SJSA1 (cell line): ENCODE measurements around the gene OR52E4. TPM values are rescaled to one million over a fixed set of nuclear protein-coding genes. Genes with fewer than 3 reads are reported as not detected.

ENCODE experiments used
- total RNA-seq: library from RNA; depleted of rRNA; stranded (reverse); fragments of >200 nt; shearing (Covaris generic); gene quantifications from 2 replicates; pipeline ENCODE4 v1.2.3, GENCODE V29; 2014; rRNA removed

OR52E4 gene
- total RNA-seq, 1 experiment from 2014 or later, result not detected

Other genes starting within 250 kb of the OR52E4 start
- 37.2 and 51.1 TPM in 2 replicates for gene TRIM5, start 195.6 kb upstream of the OR52E4 start, total RNA-seq
- gene TRIM22, start 190.8 kb upstream of the OR52E4 start, total RNA-seq, result 125 and 142 TPM in 2 replicates
- gene OR56B1, start 144.2 kb upstream of the OR52E4 start, total RNA-seq, result not detected in 2 replicates
- gene OR52N4, start 126.4 kb upstream of the OR52E4 start, total RNA-seq, result not detected in 2 replicates
- gene OR52N5, start 97.3 kb upstream of the OR52E4 start, total RNA-seq, result not detected in 2 replicates
- not detected in 2 replicates for gene OR52N1, start 89.4 kb upstream of the OR52E4 start, total RNA-seq
- gene OR52N2, start 71.7 kb upstream of the OR52E4 start, total RNA-seq, result not detected in 2 replicates
- gene OR52E6, start 38.7 kb upstream of the OR52E4 start, total RNA-seq, result not detected in 2 replicates
- not detected in 2 replicates for gene OR52E8, start 22.9 kb upstream of the OR52E4 start, total RNA-seq
- gene OR52E5, start 12.6 kb downstream of the OR52E4 start, total RNA-seq, result not detected in 2 replicates
- not detected in 2 replicates for gene OR56A3, start 61.6 kb downstream of the OR52E4 start, total RNA-seq
- not detected in 2 replicates for gene OR56A5, start 87.9 kb downstream of the OR52E4 start, total RNA-seq
- not detected in 2 replicates for gene OR52L1, start 106.4 kb downstream of the OR52E4 start, total RNA-seq
- gene OR56A4, start 126.3 kb downstream of the OR52E4 start, total RNA-seq, result not detected in 2 replicates
- not detected in 2 replicates for gene OR56A1, start 150.1 kb downstream of the OR52E4 start, total RNA-seq
- not detected in 2 replicates for gene OR56B4, start 227.1 kb downstream of the OR52E4 start, total RNA-seq